GM19467 (cell line): ENCODE data around the gene ARL4C.

Experiments used
- ATAC-seq: cut with Tn5 transposase; IDR thresholded peaks from one replicate; pipeline ENCODE4 v1.9.1; 2021; ENCODE audit warnings: mild to moderate bottlenecking, moderate library complexity; ENCODE audit not compliant: unreplicated experiment

The ARL4C gene

GRCh38 chr2:234500394-234501006 is 3.6 kb upstream of the ARL4C start:
- ATAC-seq = no peak

- ATAC-seq = no peak
Observed at GRCh38 chr2:234497594-234498235, 834 bp upstream of the ARL4C start.

- ATAC-seq = peak; percentile 39
Observed at GRCh38 chr2:234496055-234496834, 636 bp downstream of the ARL4C start.

- no peak for ATAC-seq
Observed at GRCh38 chr2:234495251-234496054, 1.4 kb downstream of the ARL4C start.

- no peak for ATAC-seq
Observed at GRCh38 chr2:234494361-234495250, 2.3 kb downstream of the ARL4C start.

GRCh38 chr2:234493796-234494195 is 3.1 kb downstream of the ARL4C start:
- no peak for ATAC-seq

GRCh38 chr2:234492717-234493485 is 4.0 kb downstream of the ARL4C start:
- no peak for ATAC-seq

- no peak for ATAC-seq
Observed at GRCh38 chr2:234491897-234492296, 5.0 kb downstream of the ARL4C start.

GRCh38 chr2:234491281-234491680 is 5.6 kb downstream of the ARL4C start:
- ATAC-seq = no peak

- no peak for ATAC-seq
Observed at GRCh38 chr2:234490271-234491091, 6.4 kb downstream of the ARL4C start.

- peak; percentile 56 for ATAC-seq
Observed at GRCh38 chr2:234488913-234489451, 7.9 kb downstream of the ARL4C start.

GRCh38 chr2:234488486-234488885 is 8.4 kb downstream of the ARL4C start:
- ATAC-seq = no peak

- no peak for ATAC-seq
Observed at GRCh38 chr2:234487356-234487755, 9.5 kb downstream of the ARL4C start.

GRCh38 chr2:234483568-234484251 is 13.2 kb downstream of the ARL4C start:
- no peak for ATAC-seq

- ATAC-seq = no peak
Observed at GRCh38 chr2:234481301-234481700, 15.6 kb downstream of the ARL4C start.

GRCh38 chr2:234480337-234480736 is 16.5 kb downstream of the ARL4C start:
- no peak for ATAC-seq

- no peak for ATAC-seq
Observed at GRCh38 chr2:234479465-234479864, 17.4 kb downstream of the ARL4C start.
